GM13977 (cell line): ENCODE measurements around the gene TNFRSF9.

Experiments used
- DNase-seq: peaks from one replicate; pipeline ENCODE4 v3.0.0; 2012; ENCODE audit warnings: low spot score
- in situ Hi-C: fragments of 300-500 bp; cut with MboI; formaldehyde crosslinking; loops from one replicate; pipeline ENCODE4 v1.12.0; 2022; ENCODE audit warnings: low sequenced_read_pairs, low pct_unique_long_range_greater_than_20kb, mixed read lengths, inconsistent platforms; ENCODE audit not compliant: unreplicated experiment
- TF ChIP-seq, protein P1 (sequence below): IDR thresholded peaks from 2 replicates; pipeline ENCODE4 v1.5.1; 2012; ENCODE audit warnings: mild to moderate bottlenecking, control low read depth; ENCODE audit not compliant: insufficient read depth; ENCODE audit errors: extremely low read depth, missing control alignments

TNFRSF9 gene

DNA sequence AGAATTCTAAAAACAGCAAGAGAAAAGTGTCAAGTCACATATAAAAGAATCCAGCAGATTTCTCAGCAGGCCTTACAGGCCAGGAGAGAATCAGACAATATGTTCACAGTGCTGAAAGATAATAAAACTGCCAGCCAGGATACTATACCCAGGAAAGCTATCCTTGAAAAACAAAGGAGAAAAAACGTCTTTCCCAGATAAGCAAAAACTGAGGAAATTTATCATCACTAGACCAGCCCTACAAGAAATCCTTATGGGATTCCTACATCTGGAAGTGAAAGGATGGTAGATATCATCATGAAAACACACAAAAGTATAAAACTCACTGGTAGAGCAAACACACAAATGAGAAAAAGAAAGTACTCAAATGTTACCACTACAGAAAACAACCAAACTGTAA is 62.6 kb downstream of the TNFRSF9 start:
- in situ Hi-C loops = no loop called here
- TF ChIP-seq, protein P1, sequence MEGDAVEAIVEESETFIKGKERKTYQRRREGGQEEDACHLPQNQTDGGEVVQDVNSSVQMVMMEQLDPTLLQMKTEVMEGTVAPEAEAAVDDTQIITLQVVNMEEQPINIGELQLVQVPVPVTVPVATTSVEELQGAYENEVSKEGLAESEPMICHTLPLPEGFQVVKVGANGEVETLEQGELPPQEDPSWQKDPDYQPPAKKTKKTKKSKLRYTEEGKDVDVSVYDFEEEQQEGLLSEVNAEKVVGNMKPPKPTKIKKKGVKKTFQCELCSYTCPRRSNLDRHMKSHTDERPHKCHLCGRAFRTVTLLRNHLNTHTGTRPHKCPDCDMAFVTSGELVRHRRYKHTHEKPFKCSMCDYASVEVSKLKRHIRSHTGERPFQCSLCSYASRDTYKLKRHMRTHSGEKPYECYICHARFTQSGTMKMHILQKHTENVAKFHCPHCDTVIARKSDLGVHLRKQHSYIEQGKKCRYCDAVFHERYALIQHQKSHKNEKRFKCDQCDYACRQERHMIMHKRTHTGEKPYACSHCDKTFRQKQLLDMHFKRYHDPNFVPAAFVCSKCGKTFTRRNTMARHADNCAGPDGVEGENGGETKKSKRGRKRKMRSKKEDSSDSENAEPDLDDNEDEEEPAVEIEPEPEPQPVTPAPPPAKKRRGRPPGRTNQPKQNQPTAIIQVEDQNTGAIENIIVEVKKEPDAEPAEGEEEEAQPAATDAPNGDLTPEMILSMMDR = no peak
- no peak for DNase-seq

DNA sequence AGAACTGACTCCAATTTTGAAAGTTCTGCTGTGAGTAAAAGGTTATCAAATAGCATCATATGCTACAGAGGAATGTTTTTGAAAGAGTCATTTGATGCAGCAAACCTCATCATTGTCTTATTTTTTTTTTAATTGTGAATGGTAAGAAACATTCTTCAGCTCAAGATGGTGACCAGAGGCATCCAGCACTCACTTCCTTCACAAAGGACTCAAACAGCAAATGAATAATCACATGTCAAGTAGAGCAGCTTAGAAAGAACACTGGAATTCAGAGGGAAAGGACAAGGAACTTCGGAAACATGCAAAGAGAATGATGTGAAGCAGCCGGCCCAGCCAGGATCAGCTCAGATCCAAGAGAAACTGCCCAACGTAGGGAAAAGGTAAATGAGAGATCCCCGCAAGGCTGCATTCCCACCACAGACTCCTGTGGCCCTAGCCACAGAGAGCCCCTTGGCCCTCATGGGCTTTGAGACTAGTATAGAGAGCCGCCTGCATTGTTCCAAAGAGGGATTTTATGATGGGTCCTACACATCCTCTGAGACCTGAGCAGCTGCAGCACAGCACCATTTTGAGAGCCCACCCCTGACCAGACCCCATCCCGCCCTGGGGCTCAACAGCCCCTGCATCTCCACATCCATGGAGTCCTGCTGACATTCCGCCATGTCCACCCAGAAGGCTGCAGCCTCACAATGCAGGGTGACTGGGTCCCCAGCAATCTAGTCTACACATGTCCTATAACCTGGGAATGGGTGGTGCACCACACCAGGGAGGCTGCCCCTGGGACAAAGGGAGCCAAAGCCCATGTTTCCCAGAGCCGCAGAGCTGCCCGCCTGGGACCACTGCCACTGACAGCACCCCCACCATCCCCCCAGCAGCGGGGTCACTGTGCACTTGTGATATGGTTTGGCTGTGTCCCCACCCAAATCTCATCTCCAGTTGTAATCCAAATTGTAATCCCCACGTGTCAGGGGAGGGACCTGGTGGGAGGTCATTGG is 66.5 kb downstream of the TNFRSF9 start:
- TF ChIP-seq, protein P1 = no peak

DNA sequence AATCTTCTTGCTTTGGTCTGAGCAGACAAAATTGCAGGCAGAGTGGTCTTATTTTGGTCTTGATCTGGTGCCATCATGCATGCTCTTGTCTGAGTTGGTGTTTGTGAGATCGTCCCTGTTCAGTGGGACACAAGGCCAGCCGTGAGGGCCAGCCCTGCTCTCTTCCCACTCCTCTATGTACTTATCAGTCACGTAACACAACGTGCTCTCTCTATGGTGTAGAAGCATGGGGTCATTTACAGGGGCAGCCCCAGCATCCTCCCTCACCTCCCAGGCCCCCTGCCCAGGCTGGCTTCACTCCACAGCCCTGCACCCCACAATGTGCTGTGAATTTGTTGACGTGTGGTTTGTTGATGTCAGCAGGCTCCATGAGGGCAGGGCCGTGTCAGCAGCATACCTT is 69.5 kb downstream of the TNFRSF9 start:
- in situ Hi-C loops = no loop called here
- no peak for DNase-seq
- TF ChIP-seq, protein P1 = no peak

More for the DNA sequence above, 66.5 kb downstream of the TNFRSF9 start:
- in situ Hi-C loops = no loop called here
- no peak for DNase-seq

DNA sequence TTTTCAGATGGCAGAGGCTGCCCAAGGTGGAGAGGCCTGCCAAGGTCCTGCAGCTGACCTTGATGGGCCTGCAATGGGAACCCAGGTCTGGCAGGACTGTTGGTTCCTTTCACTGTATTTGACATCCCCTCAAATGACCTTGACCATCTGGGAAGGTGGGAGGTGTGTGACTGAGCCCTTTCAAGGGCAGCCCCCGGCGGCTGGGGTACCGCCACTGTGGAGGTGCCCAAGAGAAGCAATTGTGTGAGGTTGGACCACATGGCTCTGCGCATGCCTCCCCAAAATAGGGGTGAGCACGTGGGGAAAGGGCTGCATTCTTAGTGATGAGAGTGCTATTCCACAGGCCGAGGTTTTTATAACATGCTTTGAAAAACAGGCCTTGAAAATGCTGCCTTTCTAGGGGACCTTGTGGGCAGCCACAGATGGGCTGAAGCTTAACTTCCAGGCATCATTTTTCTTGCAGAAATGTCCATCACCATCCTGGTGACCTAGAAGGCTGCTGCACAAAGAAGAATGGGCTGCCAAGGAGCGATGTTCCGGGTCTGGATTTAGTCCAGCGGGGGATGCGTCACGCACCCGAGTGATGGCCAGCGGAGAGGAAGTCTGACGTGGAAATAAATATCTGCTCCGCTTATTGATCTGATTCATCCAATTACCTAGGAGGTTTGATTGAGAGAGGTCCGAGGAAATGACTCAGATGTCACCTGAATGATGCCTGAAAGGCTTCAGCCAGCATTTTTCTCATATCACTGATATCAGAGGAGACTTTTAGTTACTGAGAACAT is 71.3 kb downstream of the TNFRSF9 start:
- in situ Hi-C loops = no loop called here
- TF ChIP-seq, protein P1 = no peak
- DNase-seq = no peak

DNA sequence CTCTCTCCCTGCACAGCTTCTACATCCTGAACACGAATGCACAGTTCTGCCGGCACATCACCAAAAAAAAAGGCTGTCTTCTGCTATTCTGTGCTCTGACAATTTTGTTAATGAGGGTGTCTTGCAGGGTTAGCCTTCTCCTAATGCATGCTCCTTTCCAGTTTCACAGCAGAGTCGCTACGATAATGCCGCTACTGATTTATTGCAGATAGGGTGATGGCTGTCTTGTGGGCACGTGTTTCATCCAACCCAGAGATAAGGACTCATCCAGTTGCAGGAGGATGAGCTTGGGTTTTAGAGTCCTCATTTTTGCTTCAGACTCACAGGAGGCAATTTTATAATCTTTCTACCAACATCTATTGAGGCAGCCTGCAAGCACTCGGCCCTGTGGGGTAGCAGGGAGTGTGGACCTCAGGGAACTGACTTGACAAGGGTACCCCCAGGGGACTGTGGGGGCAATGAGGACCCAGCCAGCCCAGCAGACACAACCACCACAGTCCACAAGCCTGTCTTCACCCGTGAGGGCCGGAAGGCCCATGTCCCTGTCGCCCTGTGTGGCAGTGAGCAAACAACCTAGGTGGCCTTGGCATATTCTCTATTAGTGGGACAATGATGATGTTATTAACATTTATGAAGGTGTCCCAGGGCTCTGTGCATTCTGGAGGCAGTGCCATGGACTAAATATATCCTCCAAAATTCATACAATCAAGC is 72.4 kb downstream of the TNFRSF9 start:
- TF ChIP-seq, protein P1 = no peak
- in situ Hi-C loops = no loop called here
- no peak for DNase-seq

DNA sequence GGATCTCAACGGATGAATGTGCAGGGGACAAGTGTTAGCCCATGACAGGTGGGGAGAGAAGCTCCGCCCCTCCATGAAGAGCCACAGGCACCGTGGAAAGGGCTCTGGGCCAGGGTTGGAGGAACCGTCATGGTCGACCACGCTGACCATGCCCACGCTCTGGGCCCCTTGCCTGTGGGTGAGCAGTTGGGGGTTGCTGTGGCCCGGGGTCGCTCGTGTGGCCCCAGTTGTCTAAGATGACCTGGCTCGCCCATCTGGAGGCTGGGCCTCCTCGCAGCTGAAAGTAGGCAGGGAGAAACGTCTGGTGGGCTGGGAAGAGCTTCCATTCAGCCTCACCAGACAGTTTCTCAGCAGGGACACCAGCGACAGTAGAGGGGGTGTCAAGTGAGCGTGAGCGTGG is 74.7 kb downstream of the TNFRSF9 start:
- TF ChIP-seq, protein P1 = no peak
- in situ Hi-C loops = no loop called here
- no peak for DNase-seq
